Measurements from ENCODE around the gene CFAP45.

DNA sequence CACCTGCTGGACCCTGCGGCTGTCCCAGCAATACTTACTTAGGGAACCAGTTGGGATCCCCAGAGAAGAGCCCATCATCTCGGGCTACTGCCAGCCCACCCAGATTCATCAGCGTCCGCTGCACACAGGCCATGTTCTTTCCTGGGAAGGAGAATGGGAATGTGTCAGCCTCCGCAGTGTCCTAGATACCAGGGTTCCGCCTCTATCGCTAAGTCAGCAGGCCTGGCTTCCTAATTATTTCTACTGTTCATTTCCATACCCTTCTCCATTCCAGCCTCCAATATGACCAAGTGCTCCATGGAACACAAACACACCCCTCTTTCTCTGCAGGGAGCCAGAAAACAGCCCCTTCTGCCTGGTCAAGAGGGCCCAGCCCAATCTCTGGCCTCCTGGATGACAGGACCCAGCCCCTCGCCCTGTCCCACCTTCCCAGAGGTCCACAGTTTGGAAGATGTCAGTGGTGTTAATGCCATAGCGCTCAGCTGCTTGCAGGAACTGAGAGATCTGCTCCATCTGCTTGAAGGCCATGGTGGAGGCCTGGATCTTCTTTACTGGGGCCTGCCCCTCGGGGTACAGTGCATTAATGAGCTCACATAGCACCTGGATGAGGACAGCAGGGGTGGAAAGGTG, 19.4 kb upstream of the CFAP45 start:
- TF ChIP-seq CTCF (conservative IDR thresholded peaks at IDR 0.05; ENCODE audit: low read depth, low read length) (no peak), EZH2 (IDR thresholded peaks at IDR 0.05; ENCODE audit: borderline replicate concordance, low read depth, low read length, poor library complexity, severe bottlenecking) (no peak)
